ENCODE data around the gene ADAMTSL5.

DNA sequence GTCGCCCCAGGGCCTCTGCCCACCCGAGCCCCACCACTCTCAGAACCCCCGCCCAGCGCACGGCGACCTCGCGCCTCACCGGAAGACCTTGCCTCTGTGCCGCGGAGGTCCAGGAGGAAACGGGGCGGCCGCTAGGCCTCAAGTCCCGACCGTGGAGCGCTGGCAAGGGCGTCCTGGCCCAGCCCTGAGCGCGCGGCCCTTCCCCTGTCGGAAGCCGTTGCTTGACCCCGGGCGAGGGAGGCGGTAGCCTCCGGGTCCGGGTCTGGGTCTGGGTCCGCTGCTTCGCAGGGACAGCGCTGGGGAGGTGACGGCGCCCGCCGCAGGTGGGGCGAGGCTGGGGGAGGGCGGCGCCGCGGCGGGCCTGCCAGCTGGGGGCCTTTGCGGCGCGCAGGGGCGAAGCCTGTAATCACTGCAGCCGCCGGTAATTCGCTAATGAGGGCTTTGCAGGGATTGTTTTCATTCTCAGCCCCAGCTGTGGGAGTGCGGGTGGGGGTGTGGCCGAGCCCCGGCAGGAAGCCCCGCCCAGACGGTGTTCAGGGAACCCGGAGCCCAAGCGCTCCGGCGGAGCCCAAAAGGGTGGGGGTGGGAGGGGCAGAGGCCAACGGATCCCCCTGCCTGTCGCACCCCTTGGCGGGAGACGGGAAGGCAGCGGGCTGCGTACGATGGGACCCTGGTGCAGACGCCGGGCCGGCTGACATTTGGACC, 42.4 kb downstream of the ADAMTSL5 start:
- TF ChIP-seq, protein P1, sequence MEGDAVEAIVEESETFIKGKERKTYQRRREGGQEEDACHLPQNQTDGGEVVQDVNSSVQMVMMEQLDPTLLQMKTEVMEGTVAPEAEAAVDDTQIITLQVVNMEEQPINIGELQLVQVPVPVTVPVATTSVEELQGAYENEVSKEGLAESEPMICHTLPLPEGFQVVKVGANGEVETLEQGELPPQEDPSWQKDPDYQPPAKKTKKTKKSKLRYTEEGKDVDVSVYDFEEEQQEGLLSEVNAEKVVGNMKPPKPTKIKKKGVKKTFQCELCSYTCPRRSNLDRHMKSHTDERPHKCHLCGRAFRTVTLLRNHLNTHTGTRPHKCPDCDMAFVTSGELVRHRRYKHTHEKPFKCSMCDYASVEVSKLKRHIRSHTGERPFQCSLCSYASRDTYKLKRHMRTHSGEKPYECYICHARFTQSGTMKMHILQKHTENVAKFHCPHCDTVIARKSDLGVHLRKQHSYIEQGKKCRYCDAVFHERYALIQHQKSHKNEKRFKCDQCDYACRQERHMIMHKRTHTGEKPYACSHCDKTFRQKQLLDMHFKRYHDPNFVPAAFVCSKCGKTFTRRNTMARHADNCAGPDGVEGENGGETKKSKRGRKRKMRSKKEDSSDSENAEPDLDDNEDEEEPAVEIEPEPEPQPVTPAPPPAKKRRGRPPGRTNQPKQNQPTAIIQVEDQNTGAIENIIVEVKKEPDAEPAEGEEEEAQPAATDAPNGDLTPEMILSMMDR (IDR thresholded peaks at IDR 0.05; ENCODE audit: poor library complexity, severe bottlenecking), result no peak
- TF ChIP-seq EZH2 (IDR thresholded peaks at IDR 0.05; ENCODE audit: borderline replicate concordance, insufficient read depth, low read length, poor library complexity, severe bottlenecking), result no peak

Measured in neural cell (in vitro differentiated cells).